Limb (tissue), 2 donors: ENCODE data around the gene SVIL.
"Not testable (repeated sequence)": the region's sequence is repeated elsewhere in the genome, so short reads cannot be mapped to it uniquely, and the experiment has no call there.

Experiments
- DNase-seq, 2 donors: peaks; one replicate each; pipeline ENCODE4 v3.0.0-alpha.2; 2016; ENCODE audit errors: extremely low spot score in 2 of 2

The SVIL gene

DNA sequence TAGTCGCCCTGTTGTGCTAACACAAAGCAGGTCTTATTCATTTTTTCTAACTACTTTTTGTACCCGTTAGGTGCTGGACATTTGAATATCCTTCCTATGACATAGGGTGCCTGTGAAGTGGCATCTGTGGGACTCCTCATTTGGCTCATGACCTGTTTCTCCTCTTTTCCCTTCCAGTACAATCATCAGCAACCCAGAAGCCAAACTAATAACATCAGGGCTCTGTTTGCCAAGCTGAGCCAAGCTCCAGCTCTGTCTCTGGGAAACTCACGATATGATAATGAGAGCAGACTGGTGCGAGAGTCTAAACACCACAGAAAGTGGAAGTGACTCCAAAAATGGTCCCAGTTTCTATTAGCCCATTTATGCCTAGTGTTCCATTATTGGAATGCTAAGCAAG lies 92.0 kb downstream of the SVIL start:
- no peak for DNase-seq

DNA sequence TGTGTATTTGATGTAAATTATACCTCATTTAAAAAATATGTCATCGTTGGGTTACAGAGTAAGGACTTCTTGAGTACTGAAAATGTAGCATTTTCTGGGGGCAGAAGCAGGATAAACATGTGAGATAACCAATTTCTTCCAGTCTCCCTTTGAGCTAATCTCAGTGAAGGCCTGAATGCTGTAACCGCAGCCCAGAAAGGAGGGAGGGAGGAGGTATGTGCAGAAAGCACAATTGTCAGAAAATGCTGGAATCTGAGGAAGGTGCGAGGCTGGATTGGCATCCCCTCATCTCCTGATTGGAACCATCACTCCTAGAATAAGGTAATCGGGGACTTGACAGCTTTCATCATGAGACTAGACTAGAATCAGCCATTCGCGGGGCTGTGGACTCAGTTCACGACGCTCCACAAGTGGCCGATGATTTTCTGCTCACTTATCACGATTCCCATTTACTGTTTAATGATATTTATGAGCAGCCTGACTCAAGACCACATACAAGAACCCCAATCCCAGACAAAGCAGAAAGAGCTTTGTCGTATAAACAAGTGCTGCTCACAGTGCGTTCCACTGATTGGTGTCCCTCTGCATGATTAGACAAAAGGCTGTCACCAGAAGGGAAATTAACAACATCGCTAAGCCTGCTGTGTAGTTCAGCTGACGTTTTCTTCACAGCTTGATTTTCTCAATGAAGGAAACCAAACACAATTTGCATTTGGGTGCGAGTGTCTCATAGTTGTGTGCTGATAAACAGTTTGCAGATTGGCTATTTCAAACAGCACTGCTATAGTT lies 93.2 kb downstream of the SVIL start:
- no peak for DNase-seq

DNA sequence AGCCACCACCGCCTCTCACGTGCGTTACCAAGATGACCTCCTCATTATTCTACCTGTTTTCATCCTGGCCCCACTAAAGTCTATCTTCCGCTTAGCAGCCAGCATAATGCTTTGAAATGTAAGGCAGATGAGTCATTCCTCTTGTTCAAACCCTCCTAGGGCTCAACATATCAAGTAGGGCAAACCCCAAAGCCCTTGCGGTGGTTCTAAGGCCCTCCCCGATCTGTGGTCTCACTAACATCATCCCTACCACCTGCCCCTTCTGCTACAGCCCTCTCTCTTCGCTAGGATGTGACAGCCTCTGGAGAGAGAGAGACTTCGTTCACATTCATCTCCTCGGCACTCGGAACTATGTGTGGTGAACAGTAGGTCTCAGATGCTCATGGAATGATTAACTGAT lies 94.8 kb downstream of the SVIL start:
- DNase-seq = no peak

DNA sequence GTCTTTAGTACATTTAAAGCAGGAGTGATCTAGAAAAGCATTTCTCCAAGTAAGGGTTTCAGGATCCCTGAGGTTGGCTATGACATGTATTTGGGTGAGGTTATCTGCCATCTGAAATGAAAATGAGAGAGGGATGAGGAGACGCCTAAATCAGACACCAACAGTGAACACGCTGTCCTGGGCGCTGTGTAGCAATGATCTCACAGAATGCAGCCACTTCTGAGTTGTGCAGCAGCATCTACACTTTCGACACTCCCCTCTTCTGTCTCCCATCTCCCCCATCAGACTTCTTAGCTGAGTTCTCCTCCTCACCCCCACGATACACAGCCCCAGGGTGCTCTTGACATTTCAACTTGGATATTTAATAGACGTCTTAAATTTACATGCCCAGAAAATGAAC lies 95.4 kb downstream of the SVIL start:
- no peak for DNase-seq

DNA sequence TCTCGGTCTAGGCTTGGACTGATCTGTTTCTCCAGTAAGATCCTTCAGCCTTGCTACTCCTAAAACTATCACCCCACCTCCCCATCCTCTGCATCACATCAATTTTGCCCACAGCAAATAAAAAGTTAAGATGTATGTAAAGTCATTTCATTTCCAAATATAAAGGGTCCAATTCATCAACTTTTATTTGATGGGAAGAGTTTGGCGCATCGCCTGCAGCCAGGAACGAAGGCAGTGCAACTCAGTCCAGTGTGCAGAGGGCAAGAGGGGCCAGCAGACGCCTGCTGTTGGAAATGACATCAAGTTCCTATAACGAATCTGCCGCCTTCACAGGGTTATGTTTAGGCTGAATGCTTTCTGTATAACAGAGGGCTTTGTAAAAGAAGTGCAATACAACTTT lies 97.0 kb downstream of the SVIL start:
- DNase-seq = no peak

DNA sequence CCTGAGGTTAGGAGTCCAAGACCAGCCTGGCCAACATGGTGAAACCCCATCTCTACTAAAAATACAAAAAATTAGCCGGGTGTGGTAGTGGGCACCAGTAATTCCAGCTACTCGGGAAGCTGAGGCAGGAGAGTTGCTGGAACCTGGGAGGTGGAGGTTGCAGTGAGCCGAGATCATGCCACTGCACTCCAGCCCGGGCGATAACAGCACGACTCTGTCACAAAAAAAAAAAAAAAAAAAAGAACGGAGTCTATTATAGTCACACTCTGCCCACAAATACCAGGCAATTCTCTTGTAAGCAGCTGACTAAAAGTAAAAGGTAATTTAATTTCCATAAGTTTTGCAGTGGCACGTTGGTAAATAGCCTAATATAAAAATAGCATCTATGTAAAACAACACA lies 98.1 kb downstream of the SVIL start:
- DNase-seq = not testable (repeated sequence)

DNA sequence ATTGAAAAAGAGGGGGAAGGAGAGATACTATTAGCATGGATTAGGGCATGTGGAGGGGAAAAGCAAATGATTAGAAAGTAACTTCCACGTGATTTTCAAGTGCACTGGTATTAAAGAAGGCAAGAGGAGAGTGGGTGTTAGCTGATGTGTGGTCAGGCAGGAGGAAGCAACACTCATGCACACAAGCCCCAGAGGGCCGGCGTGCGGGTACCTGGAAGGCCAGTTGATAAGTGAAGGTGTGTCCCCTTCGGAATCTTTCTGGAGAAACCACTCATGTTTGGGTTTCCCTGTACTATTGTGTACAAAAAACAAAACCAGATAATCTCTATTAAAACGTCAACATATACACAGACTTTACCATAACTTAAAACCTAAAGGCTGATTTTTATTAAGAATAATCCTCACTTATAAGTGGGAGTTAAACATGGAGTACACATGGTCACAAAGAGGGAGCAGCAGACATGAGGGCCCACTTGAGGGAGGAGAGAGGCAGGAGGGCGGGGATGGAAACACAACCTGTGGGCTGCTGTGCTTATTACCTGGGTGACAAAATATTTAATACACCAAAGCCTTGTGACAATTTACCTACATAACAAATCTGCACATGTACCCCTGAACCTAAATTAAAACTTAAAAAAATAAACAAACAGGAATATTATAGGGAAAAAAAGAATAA lies 98.9 kb downstream of the SVIL start:
- no peak for DNase-seq

DNA sequence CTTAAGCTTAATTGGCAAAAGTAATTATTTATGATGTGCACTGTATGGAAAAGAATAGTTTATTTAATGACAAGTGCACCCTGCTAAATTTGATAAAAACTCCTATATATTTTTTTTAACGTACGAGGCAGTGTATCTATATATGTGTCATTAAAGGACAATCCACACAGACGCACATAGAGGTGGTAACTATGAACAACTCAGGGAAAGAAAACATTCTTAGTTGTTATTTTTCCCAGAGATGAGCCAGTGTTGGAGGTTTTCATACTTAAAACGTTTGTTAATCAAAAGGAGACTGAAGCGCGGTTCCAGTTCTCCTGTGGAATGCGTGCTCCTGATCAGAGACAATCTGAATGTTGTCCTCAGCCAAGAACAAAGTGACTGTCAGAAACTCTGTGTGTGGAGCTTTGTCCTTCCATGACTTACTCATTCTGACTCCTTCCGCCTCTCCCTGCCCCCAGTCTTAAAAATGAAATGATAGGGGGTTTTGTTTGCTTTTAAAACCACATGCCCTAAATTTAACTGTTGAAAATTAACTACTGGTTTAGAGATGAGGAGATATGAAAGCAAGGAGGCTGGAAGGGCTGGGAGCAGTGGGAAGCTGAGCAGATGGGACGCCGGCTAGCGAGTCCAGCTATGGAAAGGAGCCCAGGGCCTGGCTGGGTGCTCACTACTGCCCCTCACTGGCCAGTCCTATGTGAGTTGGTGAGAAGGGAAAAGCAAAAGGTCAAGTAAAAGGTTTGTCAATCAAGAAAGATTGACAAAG lies 99.6 kb downstream of the SVIL start:
- DNase-seq = peak; percentile 18 to 51

DNA sequence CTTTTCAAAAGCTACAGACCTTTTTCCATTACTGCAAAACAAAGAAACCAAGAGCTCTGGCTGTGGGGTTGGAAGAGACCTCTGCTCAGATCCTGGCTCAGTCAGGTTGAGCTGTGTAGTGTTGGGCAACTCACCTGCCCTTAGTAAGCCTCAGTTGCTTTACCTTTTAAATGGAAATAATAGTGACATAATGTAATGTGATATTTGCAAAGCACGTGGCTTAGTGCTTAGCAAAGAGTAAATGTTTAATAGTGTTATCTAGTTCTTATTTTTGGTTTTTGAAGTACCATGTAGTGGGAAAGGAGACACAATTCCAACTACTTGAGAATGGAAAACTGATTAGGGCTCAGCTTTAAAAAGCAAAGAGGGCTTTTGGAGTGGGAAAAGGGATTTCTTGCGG lies 100.2 kb downstream of the SVIL start:
- DNase-seq = no peak

DNA sequence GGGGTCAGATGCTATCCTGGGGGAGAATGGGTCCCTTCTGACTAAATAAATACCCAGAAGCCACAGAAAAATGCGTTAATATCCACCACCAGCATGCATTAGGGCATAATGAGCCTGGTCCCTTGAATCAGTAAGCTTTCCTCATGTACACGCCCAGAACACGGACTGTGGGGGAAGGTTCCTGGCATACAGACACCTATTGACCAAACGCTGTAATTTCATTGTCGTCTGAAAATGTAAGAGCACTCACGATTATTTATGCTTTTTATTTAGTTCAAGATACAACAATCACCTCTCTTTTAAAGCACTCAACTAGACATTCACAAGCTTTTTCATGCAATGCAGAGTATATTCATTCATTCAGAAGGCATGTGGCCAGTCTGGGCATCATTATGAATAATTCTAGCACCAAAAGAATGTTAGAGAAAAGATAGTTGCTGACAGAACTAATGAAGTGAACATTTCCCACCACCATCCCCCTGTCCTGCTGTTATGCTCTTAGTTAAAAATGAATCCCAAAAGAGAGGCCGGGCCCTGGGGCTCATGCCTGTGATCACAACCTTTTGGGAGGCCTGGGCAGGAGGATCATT lies 101.0 kb downstream of the SVIL start:
- DNase-seq = no peak

DNA sequence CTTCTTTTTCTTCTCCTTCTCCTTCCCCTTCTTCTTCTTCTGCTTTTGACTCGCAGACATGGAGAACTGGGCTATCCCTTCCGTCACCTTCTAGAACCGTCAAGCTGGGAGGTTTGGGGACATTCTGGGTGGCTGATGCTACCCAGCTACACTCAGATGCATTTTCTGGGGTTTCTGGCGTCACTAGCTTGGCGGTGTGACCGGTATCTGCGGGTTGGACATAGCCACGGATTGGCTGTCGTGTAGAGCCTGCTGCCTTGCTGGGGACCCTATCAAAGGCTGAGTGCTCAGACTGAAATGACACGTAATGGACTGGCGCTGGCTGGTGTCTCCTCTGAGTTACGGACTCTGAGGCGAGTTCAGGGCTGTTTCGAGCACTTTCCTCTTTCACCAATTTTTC lies 101.7 kb downstream of the SVIL start:
- DNase-seq = no peak

DNA sequence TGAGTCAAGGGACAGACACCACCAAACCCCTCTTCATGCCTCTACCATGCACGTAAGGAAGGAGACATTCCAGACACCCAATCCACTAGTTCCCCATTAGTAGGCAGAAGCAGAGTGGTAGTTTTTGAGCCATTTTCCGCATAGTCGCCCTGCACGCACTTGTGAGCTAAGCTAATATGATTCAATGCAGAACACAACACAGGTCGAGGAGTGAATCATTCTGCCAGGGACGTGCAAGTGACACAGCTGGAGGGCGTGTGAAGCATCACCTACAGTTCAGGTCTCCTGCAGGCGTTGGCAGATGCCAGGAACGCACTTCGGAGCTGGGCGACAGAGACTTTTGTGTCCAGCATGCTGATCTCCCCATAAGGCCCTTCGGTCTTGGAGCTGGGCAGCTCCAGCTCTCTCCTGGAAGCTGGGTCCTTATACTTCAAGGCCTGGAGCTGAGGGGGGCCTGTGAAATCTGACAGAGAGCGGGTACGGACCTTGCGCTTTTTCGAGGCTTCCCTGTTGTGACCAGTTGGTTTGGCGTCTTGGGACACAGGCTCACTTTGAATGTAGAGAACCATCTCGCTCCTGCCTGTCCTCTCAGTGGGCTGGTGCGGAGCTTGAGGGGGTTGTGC lies 102.4 kb downstream of the SVIL start:
- DNase-seq = no peak

DNA sequence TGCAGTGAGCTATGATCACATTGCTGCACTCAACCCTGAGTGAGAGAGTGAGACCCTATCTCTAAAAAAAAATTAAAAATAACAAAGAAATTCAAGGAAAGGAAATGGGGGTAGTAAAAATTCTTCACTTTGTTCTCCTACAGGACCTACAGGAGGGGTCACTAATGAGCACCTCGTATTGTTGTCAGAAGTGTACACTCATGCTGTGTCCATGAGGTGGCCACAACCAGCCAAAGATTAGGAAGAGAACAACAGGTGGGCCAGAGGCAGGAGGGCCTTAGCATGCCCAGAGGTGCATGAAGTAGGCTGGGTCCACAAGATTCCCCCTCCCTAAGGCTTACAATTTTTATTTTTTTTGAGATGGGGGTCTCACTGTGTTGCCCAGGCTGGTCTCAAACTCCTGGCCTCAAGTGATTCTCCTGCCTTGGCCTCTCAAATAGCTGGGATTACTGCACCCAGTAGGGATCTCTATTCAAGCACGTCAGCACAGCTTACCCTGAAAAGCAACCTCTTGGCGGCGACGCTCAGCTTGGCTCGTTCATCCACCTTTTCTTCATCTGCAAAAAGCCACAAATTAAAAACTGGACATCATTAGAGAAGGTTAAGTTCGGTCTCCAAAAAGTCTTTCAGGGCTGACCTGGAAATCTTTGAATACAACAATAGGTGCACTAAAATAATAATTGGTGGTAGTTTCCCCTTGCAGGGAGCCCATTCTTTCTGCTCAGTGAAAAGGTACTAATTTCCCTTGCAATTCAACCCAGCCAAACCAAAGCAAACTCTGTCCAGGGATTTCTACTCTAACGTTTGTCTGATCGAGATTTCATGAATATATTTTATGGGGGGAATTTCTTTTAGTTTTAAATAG lies 104.4 kb downstream of the SVIL start:
- DNase-seq = no peak

DNA sequence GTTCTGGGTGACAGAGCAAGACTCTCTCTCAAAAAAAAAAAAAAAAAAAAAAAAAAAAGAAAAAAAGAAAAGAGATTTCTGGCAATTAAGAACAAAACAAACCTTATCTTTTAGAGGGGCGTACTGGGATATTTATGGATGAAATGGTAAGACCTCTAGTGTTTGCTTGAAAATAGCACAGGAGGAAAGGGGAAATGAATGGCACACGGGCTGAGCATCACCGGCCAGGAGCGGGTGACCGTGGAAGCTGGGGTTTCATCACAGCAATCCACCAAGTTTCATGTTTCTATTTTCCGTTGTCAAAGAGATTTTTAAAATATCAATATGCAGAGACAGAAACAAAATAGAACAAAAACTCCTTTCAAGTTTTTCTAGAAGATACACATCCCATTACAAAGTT lies 105.6 kb downstream of the SVIL start:
- DNase-seq = no peak

DNA sequence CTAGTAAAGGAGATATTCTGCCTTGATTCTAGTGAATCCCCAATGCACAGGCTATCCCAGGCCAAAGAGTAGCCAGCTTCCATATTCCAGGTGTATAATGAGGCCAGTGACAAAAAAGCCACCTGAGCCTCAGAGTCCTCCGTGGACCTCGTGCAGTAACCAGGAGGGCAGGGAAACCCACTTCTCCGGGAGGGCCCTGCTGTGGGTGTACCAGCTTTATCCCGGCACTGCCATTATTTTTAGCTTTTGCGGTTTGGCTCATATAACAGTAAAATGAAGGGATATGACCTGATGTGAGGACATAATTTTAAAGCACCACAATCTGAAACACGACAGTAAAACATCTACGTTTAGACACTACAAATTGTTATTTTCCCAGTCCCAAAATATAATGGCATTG lies 109.0 kb downstream of the SVIL start:
- no peak for DNase-seq

DNA sequence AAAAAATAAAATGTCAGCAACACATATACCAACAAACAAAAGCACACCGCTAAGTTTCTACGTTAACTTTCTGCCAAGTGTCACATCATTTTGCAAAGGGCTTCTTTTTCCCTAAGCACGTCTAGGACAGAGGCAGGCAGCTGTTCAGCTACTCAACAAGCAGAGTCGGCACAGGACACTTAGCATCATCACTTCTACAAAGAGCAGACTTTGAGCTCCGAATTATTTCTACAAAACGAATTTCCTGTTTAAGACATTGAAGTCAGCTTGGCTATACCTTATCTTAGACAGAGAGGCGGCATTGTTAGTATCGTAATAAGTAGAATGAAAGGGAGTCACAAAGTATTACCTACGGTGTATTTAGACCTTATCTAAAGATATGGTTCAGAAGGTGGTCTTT lies 110.1 kb downstream of the SVIL start:
- DNase-seq = no peak

DNA sequence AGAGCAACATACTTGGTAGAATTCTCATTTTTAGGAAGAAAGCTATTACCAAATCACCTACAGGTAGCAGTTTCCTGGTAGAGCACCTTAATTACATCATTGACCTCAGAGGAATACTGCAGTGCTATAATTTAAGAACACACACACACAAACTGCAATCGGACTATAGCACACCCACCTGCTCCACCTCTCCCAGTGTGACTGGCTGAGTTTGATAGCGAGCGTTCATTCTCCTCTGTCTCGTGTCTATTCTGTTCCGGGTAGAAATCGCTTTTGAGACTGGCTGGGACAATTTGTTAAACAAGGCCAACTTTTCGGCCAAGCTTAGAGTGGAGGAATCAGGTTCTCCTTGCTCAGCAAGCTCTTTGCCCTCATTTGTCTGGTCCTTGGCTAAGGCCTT lies 110.5 kb downstream of the SVIL start:
- no peak for DNase-seq

DNA sequence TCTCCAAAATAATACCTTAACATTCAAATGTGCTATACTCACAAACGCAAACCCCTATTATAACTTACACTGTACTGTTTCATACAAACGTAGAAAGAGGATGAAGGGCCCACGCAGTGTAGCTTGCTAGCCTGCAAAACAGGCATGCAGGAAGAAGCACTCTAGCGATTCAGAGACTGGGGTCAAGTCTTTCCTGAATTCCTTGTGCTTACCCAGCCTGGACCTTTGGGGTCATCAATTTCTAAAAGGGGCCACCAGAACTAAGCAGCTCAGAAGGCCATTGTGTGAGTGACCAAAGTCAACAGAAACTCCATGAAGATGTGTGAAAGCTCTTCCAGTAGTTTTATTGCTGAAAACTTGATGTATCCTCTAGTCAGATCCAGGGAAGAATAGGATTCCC lies 111.9 kb downstream of the SVIL start:
- DNase-seq = no peak

DNA sequence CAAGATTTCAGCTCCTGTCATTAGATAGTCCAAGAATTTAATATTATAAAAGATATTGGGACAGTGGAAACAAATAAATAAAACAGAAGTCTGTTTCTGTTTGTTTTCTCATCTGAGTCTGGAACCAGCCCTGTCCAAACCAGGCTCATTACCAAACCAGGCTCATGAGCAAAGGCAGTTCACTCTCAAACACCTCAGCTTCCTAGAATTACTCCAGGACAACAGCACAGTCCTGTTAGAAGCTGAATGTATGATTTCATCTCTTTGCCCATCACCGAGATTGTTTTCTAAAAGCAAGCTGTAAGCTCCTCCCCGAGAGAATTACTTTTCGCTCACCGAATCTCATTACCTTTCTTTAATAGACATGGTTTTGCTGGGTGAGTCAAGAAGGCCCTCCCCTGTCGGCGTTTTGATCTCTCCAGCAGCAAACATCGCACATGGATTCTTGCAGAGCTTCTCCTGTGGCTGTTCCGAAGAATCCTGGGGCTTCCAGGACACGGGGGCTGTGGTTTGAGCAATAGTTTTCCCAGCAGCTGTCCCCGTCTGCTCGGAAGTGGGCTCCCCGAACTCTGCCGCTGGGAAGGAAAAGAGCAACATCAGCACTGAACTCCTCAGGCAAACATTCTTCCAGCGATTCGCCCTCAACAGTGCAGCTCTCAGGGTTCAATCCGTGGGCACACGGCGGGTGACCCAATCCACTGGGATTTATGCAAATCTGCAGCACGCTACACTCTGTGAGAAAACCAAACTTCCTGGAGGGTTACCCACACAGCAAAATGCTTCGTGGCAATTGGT lies 112.5 kb downstream of the SVIL start:
- no peak for DNase-seq

DNA sequence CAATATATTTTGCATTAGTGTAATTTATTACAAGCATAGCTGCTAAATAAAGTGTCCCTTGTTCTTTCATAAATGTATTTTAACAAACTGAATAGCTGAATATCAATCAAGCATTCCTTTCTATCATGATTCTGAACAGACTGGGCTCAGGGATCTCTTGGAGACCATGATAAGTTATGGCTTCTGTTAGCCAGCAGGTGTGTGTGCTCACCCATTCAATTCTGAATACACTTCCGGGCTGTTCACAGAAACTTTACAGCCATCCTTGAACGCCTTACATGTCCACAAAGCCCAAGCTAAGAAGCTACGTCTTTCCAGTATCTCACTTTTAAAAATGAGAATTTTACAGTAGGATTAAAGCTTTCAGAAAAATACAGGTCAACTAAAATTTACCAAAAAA lies 115.1 kb downstream of the SVIL start:
- no peak for DNase-seq
